Measurements from ENCODE around the gene ATP13A2. TPM values are rescaled to one million over a fixed set of nuclear protein-coding genes. Genes with fewer than 3 reads are reported as not detected.

Gene ATP13A2
- polyA plus RNA-seq, 1 of the 3 experiments (the other 2 are of a cell fraction), result 29.3 TPM

DNA sequence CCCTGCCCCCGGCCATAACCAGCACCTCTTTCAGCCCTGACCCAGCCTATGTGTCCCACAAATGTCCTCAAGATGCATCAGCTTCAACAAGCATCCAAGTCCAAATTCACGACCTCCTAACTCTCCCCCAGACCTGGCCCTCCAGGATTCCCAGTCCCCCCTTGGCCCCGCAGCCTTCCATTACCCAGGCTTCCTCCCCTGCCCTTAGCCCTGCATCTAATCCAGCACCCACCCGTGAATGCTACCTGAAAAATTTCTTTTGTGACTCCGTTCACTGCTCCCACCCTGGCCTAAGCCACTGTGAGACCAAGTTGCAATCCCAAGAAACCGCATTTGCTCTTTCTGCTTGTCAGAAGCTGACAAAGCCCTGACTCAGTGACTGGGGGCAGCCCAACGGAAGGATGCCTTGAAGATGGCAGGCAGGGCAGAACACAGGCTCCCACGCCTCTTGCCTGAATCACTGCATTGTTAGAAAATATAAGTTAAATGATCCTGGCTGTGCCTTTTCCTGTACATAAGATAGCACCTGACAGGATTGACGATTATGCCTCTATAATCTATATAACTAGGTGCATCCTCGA, 30.4 kb downstream of the ATP13A2 start:
- H3K4me3 ChIP-seq (ENCODE audit: low read depth in 2 of 2, low read length in 1 of 2), result peak overlapping the region in 1 of 2 experiments; percentile 62; a peak in 1 of 4 replicates
- CTCF ChIA-PET, result interaction anchor here (0.6 to 5.5 kb wide), 4 partner anchors 17 to 50 kb away, joined by 3 to 32 read pairs (median 10); no protein-coding TSS in a partner anchor
- H3K27me3 ChIP-seq (ENCODE audit: insufficient read depth), result no peaks in the 10 kb centered on the region
- 42% methylated on average over 10 of the region's 10 CpGs for WGBS (ENCODE audit: low lambda C conversion rate)
- DNase-seq, result no peak
- peak overlapping the region in 1 of 2 experiments; percentile 87; a peak in 2 of 4 replicates for H3K27ac ChIP-seq (ENCODE audit: low read depth in 2 of 2, low read length in 1 of 2)
- H3K36me3 ChIP-seq (replicated peaks in 1 of 2; ENCODE audit: control insufficient read depth in 1 of 2, insufficient read depth in 2 of 2, low read length in 1 of 2), result peaks cover 7 to 8% of the 10 kb centered on the region in 2 experiments
- H3K4me1 ChIP-seq (ENCODE audit: control insufficient read depth in 1 of 2, insufficient read depth in 2 of 2, low read depth in 1 of 2, low read length in 1 of 2), result peaks cover 26 to 45% of the 10 kb centered on the region in 2 experiments; a peak in 2 of 4 replicates
- no peaks in the 10 kb centered on the region for H3K9me3 ChIP-seq
- TF ChIP-seq POLR2AphosphoS5 (IDR thresholded peaks at IDR 0.05; ENCODE audit: low read depth, low read length) (peak; percentile 61; the same call in 1 of the 2 replicates), NFIC (IDR thresholded peaks at IDR 0.05; ENCODE audit: borderline replicate concordance) (peak; percentile 66; the same call in 1 of the 2 replicates), EP300 (IDR thresholded peaks at IDR 0.05; ENCODE audit: borderline replicate concordance in 1 of 2, low read depth in 1 of 2, low read length in 1 of 2) (peak in 1 of 2 experiments; percentile 77; a peak in 1 of 4 replicates), RFX5 (IDR thresholded peaks at IDR 0.05; ENCODE audit: low read length) (no peak), TCF12 (IDR thresholded peaks at IDR 0.05) (peak; percentile 89), RXRA (IDR thresholded peaks at IDR 0.05; ENCODE audit: borderline replicate concordance, low read depth) (peak; percentile 51; the same call in 1 of the 2 replicates), FOXJ3 (CRISPR knock-in tag; IDR thresholded peaks at IDR 0.05) (no peak), GABPA (IDR thresholded peaks at IDR 0.05; ENCODE audit: low read depth) (no peak), FOSL2 (IDR thresholded peaks at IDR 0.05; ENCODE audit: borderline replicate concordance, low read depth) (peak; percentile 83), YY1 (IDR thresholded peaks at IDR 0.05; ENCODE audit: low read depth) (peak; percentile 38; the same call in 1 of the 2 replicates), JUND (IDR thresholded peaks at IDR 0.05) (peak; percentile 80)
- TF ChIP-seq, protein P1, sequence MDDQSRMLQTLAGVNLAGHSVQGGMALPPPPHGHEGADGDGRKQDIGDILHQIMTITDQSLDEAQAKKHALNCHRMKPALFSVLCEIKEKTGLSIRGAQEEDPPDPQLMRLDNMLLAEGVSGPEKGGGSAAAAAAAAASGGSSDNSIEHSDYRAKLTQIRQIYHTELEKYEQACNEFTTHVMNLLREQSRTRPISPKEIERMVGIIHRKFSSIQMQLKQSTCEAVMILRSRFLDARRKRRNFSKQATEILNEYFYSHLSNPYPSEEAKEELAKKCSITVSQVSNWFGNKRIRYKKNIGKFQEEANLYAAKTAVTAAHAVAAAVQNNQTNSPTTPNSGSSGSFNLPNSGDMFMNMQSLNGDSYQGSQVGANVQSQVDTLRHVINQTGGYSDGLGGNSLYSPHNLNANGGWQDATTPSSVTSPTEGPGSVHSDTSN (IDR thresholded peaks at IDR 0.05), result peak; percentile 81
- TF ChIP-seq, protein P2, sequence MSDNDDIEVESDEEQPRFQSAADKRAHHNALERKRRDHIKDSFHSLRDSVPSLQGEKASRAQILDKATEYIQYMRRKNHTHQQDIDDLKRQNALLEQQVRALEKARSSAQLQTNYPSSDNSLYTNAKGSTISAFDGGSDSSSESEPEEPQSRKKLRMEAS (IDR thresholded peaks at IDR 0.05; ENCODE audit: low read depth), result peak; percentile 78
- POLR2A ChIA-PET, result interaction anchor here (1.0 to 3.9 kb wide), 2 partner anchors 15 to 21 kb away, joined by 4 to 39 read pairs; no protein-coding TSS in a partner anchor
- H4K20me1 ChIP-seq (ENCODE audit: insufficient read depth), result peaks cover 26% of the 10 kb centered on the region
- H3K9ac ChIP-seq, result peak overlapping the region; percentile 94; the same call in 1 of the 2 replicates
- H2AFZ ChIP-seq (ENCODE audit: low read depth), result no peak overlapping the region
- H3F3A ChIP-seq (replicated peaks; ENCODE audit: insufficient read depth), result peaks cover 19% of the 10 kb centered on the region
- no peaks in the 10 kb centered on the region for H3K9me2 ChIP-seq
- peak overlapping the region; percentile 94 for H3K4me2 ChIP-seq
- peaks cover 40% of the 10 kb centered on the region for H3K79me2 ChIP-seq (ENCODE audit: insufficient read depth)

DNA sequence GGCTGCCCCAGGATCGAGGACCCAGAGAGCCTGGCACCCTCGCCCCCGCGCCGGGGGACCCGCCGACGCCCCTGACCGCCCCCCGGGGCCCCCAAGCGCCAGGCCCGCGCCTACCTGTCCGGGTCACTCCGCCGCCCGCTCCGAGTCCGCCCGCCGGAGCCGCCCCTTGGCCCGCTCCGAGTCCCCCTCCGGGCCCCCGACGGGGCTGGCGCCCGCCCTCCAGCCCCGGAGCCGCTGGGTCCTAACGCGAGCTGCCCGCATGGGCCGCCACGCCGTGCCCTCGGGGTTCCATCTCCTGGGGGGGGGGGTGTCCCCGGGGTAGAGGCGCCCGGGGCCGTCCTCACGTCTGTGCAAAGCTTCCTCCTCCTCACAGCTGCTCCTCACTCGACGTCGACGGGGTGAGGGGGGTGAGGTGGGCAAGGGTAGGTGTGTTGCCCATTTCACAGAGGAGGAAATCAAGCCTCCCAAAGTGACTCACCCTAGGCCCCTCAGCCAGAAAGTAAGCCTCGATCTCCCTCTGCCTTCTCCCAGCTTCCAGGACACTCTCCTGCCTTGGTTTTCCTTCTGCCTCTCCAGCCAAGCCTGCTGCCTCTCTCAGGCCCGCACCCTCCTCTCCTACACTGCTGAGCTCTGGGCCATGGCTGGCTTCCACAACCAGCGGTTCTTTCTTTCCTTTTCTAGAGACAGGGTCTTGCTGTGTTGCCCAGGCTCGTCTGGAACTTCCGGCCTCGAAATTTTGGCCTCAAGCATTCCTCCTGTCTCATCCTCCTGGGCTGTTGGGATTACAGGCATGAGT, 31.1 kb downstream of the ATP13A2 start, which contains the start of gene MFAP2:
Gene MFAP2, minus strand, starts transcription at position 148 of the 796 bp plus-strand sequence. CDS start 2,347 bp downstream, outside the sequence.
- Histone ChIP-seq H3K27me3 (ENCODE audit: insufficient read depth) (no peaks in the 10 kb centered on the region), H3K9me2 (no peaks in the 10 kb centered on the region), H3K79me2 (ENCODE audit: insufficient read depth) (peaks cover 46% of the 10 kb centered on the region), H3K4me2 (peak within 1 kb of the TSS; percentile 94), H3K36me3 (replicated peaks in 1 of 2; ENCODE audit: control insufficient read depth in 1 of 2, insufficient read depth in 2 of 2, low read length in 1 of 2) (peaks cover 8% of the 10 kb centered on the region in 2 experiments), H3K9me3 (no peaks in the 10 kb centered on the region), H2AFZ (ENCODE audit: low read depth) (0 out of 2 replicates have a peak within 1 kb of the TSS, but pooled peaks have one; percentile 49), H3K4me1 (ENCODE audit: control insufficient read depth in 1 of 2, insufficient read depth in 2 of 2, low read depth in 1 of 2, low read length in 1 of 2) (peaks cover 26 to 52% of the 10 kb centered on the region in 2 experiments; a peak in 2 of 4 replicates), H3K4me3 (ENCODE audit: low read depth in 2 of 2, low read length in 1 of 2) (peak within 1 kb of the TSS; percentile 62 to 76), H4K20me1 (ENCODE audit: insufficient read depth) (peaks cover 33% of the 10 kb centered on the region), H3K9ac (peak within 1 kb of the TSS; percentile 94), H3K27ac (ENCODE audit: low read depth in 2 of 2, low read length in 1 of 2) (peak within 1 kb of the TSS; percentile 87 to 97), H3F3A (replicated peaks; ENCODE audit: insufficient read depth) (peaks cover 18% of the 10 kb centered on the region)
- ChIA-PET CTCF (interaction anchor here (0.8 to 5.5 kb wide), 6 partner anchors 17 to 65 kb away, joined by 3 to 32 read pairs (median 4); partner anchors contain the start of gene ATP13A2), POLR2A (interaction anchor here (1.0 to 3.9 kb wide), 4 partner anchors 14 to 33 kb away, joined by 3 to 39 read pairs (median 6); no protein-coding TSS in a partner anchor)
- 42% methylated on average over 15 of the region's 53 CpGs for WGBS (ENCODE audit: low lambda C conversion rate)
- peak; percentile 89 for DNase-seq
- TF ChIP-seq JUND (IDR thresholded peaks at IDR 0.05), result no peak
- peak; percentile 61 for TF ChIP-seq TAF1 (IDR thresholded peaks at IDR 0.05; ENCODE audit: borderline replicate concordance, low read depth, low read length)
- no peak for TF ChIP-seq POLR2AphosphoS5 (IDR thresholded peaks at IDR 0.05; ENCODE audit: low read depth, low read length)
- TF ChIP-seq SMC3 (IDR thresholded peaks at IDR 0.05; ENCODE audit: low read depth, low read length), result no peak
- peak; percentile 24; the same call in 1 of the 2 replicates for TF ChIP-seq SIN3A (IDR thresholded peaks at IDR 0.05; ENCODE audit: borderline replicate concordance, low read depth, low read length)
- no peak for TF ChIP-seq RCOR1 (IDR thresholded peaks at IDR 0.05; ENCODE audit: low read length)
- TF ChIP-seq TEAD4 (IDR thresholded peaks at IDR 0.05; ENCODE audit: borderline replicate concordance, insufficient read depth), result no peak
- TF ChIP-seq RFX5 (IDR thresholded peaks at IDR 0.05; ENCODE audit: low read length), result no peak
- TF ChIP-seq RAD21 (IDR thresholded peaks at IDR 0.05; ENCODE audit: low read length), result no peak
- no peak for TF ChIP-seq MEF2A (IDR thresholded peaks at IDR 0.05; ENCODE audit: borderline replicate concordance, low read depth)
- TF ChIP-seq, protein P2 (IDR thresholded peaks at IDR 0.05; ENCODE audit: low read depth), result peak; percentile 43
